GM10847 (cell line): ENCODE measurements around the gene PSEN2.

Source experiments
- POLR2A ChIP-seq: IDR thresholded peaks from 2 replicates; pipeline ENCODE4 v1.6.1; 2011; ENCODE audit not compliant: insufficient read length; ENCODE audit errors: extremely low read depth

The PSEN2 gene

GRCh38 chr1:226870401-226871279, at the start of gene PSEN2:
PSEN2 (plus strand) TSS chr1:226870616; CDS start chr1:226881908, 11,292 bp downstream.
- TF ChIP-seq POLR2A = peak; percentile 40

GRCh38 chr1:226820941-226821718, 49.3 kb upstream of the PSEN2 start:
- TF ChIP-seq POLR2A = no peak

- TF ChIP-seq POLR2A = no peak
Measured at GRCh38 chr1:226821719-226822085, 48.7 kb upstream of the PSEN2 start.

- no peak for TF ChIP-seq POLR2A
Measured at GRCh38 chr1:226823643-226824042, 46.8 kb upstream of the PSEN2 start.

- TF ChIP-seq POLR2A = no peak
Measured at GRCh38 chr1:226825037-226825745, 45.2 kb upstream of the PSEN2 start.

GRCh38 chr1:226825746-226826100, 44.7 kb upstream of the PSEN2 start:
- no peak for TF ChIP-seq POLR2A

GRCh38 chr1:226826479-226827261, 43.7 kb upstream of the PSEN2 start:
- TF ChIP-seq POLR2A = no peak

GRCh38 chr1:226827458-226827857, 43.0 kb upstream of the PSEN2 start:
- no peak for TF ChIP-seq POLR2A

GRCh38 chr1:226827968-226828513, 42.4 kb upstream of the PSEN2 start:
- no peak for TF ChIP-seq POLR2A

GRCh38 chr1:226829105-226829504, 41.3 kb upstream of the PSEN2 start:
- no peak for TF ChIP-seq POLR2A

- TF ChIP-seq POLR2A = no peak
Measured at GRCh38 chr1:226831953-226832352, 38.5 kb upstream of the PSEN2 start.

GRCh38 chr1:226832613-226833012, 37.8 kb upstream of the PSEN2 start:
- no peak for TF ChIP-seq POLR2A

GRCh38 chr1:226838456-226838855, 32.0 kb upstream of the PSEN2 start:
- TF ChIP-seq POLR2A = no peak

GRCh38 chr1:226845624-226846023, 24.8 kb upstream of the PSEN2 start:
- no peak for TF ChIP-seq POLR2A

GRCh38 chr1:226846786-226847185, 23.6 kb upstream of the PSEN2 start:
- TF ChIP-seq POLR2A = no peak
